GM23248 (cell line): ENCODE data around the gene C9orf153.

Experiments used
- EZH2 ChIP-seq: fragments of 200-600 bp; sonication (generic); IDR thresholded peaks from 2 replicates; pipeline ENCODE4 v1.6.1; 2018; ENCODE audit warnings: antibody characterized with exemption, mild to moderate bottlenecking; ENCODE audit not compliant: insufficient read depth, poor library complexity, severe bottlenecking
- EZH2phosphoT487 ChIP-seq: fragments of 200-600 bp; sonication (generic); IDR thresholded peaks from 2 replicates; pipeline ENCODE4 v1.6.1; 2018; ENCODE audit warnings: antibody characterized with exemption, moderate library complexity, mild to moderate bottlenecking, low read depth; ENCODE audit not compliant: insufficient read depth

DNA sequence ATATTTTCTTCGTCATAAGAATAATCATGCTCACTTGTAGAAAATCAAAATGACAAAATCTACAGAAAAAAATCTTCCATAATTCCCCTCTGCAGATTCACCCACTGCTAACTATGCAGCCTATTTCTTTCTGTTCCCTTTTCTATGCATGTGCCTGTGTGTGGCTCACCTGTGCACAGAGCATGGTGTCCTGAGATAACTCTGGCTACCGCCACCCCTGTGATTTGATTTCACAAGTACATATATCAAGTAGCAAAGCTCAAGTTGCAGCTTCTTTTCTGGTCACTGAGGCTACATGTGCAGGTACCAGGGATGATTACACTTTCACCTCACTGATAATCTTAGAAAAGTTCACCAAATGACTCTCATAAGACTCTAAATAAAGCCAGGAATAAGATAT is 41.2 kb upstream of the C9orf153 start:
- no peak for TF ChIP-seq EZH2
- TF ChIP-seq EZH2phosphoT487 = no peak
